Esophagus muscularis mucosa (tissue), 4 donors: ENCODE results near the gene PTPN7. TPM values are rescaled to one million over a fixed set of nuclear protein-coding genes. Genes with fewer than 3 reads are reported as not detected.
"Not testable (repeated sequence)": the region's sequence is repeated elsewhere in the genome, so short reads cannot be mapped to it uniquely, and the experiment has no call there.

ENCODE experiments used
- DNase-seq: peaks from one replicate; pipeline ENCODE4 v3.0.0-alpha.2; 2017; ENCODE audit errors: extremely low spot score
- H3K27ac ChIP-seq, 4 donors: fragments of 200-600 bp; sonication (generic); replicated peaks in 1 of 4; 1 replicate in 3 of 4; 2 replicates in 1 of 4; pipeline ENCODE4 v1.5.1; 2016 to 2019; ENCODE audit warnings: mild to moderate bottlenecking in 1 of 4
- H3K27me3 ChIP-seq, 4 donors: fragments of 200-600 bp; sonication (generic); one replicate each; pipeline versions ENCODE4 v1.5.1 to v1.6.0; 2016 to 2019
- H3K36me3 ChIP-seq, 4 donors: fragments of 200-600 bp; sonication (generic); one replicate each; pipeline ENCODE4 v1.5.1; 2016 to 2019
- H3K4me1 ChIP-seq, 4 donors: fragments of 200-600 bp; sonication (generic); one replicate each; pipeline ENCODE4 v1.5.1; 2016 to 2019
- H3K4me3 ChIP-seq, 4 donors: fragments of 200-600 bp; sonication (generic); 1 replicate in 2 of 4; 2 replicates in 2 of 4; pipeline ENCODE4 v1.5.1; 2016 to 2019; ENCODE audit warnings: mild to moderate bottlenecking in 4 of 4, moderate library complexity in 1 of 4
- H3K9me3 ChIP-seq, 4 donors: fragments of 200-600 bp; sonication (generic); 1 replicate in 3 of 4; 2 replicates in 1 of 4; pipeline ENCODE4 v1.5.1; 2016 to 2019
- EP300 ChIP-seq: sonication (generic); formaldehyde crosslinking; IDR thresholded peaks from one replicate; pipeline ENCODE4 v1.6.1; 2017; ENCODE audit warnings: antibody characterized with exemption
- POLR2A ChIP-seq: fragments of 450-650 bp; IDR thresholded peaks from one replicate; pipeline ENCODE4 v1.6.1; 2017; ENCODE audit warnings: antibody characterized with exemption, moderate library complexity, mild to moderate bottlenecking, low read depth
- POLR2AphosphoS5 ChIP-seq, 2 donors: sonication (generic); formaldehyde crosslinking; IDR thresholded peaks; one replicate each; pipeline ENCODE4 v1.6.1; 2017; ENCODE audit warnings: antibody characterized with exemption in 2 of 2
- WGBS: methylation state at CpG from one replicate; pipeline ENCODE4 v1.1.5; 2018; 5-methylcytosine and 5-hydroxymethylcytosine counted together
- intact Hi-C: fragments of 100-400 bp; cut with DNase I; formaldehyde crosslinking; loops from one replicate; pipeline ENCODE4 v1.15.1; 2023
- total RNA-seq, 4 donors: library from RNA; depleted of rRNA; stranded (reverse); fragments of >200 nt; gene quantifications; one replicate each; pipeline versions ENCODE4 v1.1.0 to v1.2.1, GENCODE V29; 2016
- TF ChIP-seq, protein P1 (sequence below), 3 experiments: fragments of 200-600 bp in 2 of 3; fragments of 450-650 bp in 1 of 3; sonication (generic) in 2 of 3; IDR thresholded peaks; one replicate each; pipeline ENCODE4 v1.5.1; 2017 to 2019; ENCODE audit warnings: antibody characterized with exemption in 3 of 3, mild to moderate bottlenecking in 2 of 3, moderate library complexity in 1 of 3

The PTPN7 gene
- total RNA-seq, 4 donors from 2014 or later, result 0.78 to 2.5 (median 1.3) TPM

DNA sequence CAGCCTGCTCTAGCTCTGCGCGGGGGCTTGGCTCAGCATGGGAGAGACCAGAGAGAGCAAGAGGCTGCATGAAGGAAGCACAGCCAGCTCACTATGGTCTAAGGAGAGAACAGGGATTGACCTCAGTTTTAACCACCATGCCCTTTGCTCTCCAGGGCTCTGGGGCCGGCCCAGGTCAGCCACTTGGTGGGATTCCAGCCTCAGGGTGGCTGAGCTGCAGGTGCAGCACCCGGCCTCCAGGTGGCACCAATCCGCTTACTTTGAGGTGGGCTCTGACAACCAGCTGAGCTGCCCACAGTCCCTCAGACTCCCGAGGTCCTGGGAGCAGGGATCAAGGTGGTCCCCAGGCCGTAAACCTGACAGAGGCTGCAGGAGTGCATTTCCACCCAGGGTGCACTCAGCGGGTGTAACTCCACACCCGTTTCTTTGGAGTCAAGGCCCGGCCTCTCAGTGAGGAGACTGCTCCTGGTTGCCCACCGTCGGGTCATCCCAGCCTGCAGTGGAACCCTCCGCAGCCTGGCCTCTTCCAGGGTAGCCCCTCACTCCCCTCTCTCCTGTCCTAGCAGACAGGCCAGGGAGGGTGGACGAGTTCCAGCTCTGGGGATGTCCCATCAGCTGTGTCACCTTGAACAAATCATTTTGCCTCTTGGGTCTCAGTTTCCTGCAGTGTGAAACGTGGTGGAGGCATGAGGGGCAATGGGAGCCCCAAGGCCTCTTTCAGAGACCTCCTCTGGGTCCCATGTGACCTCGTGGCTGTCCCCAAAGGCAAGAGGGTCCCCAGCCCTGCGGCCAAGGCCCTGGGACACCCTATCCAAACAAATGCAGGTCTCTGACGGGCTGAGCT is 32.6 kb upstream of the PTPN7 start:
- peaks cover 0 to 58% (median 19%) of the 10 kb centered on the region in 4 donors for H3K27me3 ChIP-seq
- H3K4me1 ChIP-seq, result peaks cover 7 to 16% (median 15%) of the 10 kb centered on the region in 4 donors
- TF ChIP-seq POLR2AphosphoS5 (IDR thresholded peaks at IDR 0.05) (no peak), POLR2A (no peak)
- TF ChIP-seq, protein P1, sequence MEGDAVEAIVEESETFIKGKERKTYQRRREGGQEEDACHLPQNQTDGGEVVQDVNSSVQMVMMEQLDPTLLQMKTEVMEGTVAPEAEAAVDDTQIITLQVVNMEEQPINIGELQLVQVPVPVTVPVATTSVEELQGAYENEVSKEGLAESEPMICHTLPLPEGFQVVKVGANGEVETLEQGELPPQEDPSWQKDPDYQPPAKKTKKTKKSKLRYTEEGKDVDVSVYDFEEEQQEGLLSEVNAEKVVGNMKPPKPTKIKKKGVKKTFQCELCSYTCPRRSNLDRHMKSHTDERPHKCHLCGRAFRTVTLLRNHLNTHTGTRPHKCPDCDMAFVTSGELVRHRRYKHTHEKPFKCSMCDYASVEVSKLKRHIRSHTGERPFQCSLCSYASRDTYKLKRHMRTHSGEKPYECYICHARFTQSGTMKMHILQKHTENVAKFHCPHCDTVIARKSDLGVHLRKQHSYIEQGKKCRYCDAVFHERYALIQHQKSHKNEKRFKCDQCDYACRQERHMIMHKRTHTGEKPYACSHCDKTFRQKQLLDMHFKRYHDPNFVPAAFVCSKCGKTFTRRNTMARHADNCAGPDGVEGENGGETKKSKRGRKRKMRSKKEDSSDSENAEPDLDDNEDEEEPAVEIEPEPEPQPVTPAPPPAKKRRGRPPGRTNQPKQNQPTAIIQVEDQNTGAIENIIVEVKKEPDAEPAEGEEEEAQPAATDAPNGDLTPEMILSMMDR (IDR thresholded peaks at IDR 0.05), result peak; percentile 74 to 90 (median 84)
- no peak overlapping the region for H3K27ac ChIP-seq
- WGBS, result 38% methylated on average over 13 of the region's 18 CpGs
- H3K9me3 ChIP-seq, result no peaks in the 10 kb centered on the region
- DNase-seq, result no peak
- no peaks in the 10 kb centered on the region for H3K36me3 ChIP-seq
- H3K4me3 ChIP-seq, result peak overlapping the region; percentile 28 to 49 (median 32)
- intact Hi-C loops, result loop anchor here (2.0 kb wide), 1 partner anchor 526 kb away; no protein-coding TSS in a partner anchor

DNA sequence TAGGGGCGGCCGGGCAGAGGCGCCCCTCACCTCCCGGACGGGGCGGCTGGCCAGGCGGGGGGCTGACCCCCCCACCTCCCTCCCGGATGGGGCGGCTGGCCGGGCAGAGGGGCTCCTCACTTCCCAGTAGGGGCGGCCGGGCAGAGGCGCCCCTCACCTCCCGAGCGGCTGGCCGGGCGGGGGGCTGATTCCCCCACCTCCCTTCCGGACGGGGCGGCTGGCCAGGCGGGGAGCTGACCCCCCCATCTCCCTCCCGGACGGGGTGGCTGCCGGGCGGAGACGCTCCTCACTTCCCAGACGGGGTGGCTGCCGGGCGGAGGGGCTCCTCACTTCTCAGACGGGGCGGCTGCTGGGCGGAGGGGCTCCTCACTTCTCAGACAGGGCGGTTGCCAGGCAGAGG is 31.0 kb upstream of the PTPN7 start:
- H3K4me3 ChIP-seq, DNase-seq, H3K36me3 ChIP-seq, H3K9me3 ChIP-seq, intact Hi-C loops, H3K27ac ChIP-seq: not testable (repeated sequence)
- peaks cover 0 to 67% (median 19%) of the 10 kb centered on the region in 4 donors for H3K27me3 ChIP-seq
- WGBS, result no CpG with 5 or more reads among the region's 33 CpGs
- H3K4me1 ChIP-seq, result peaks cover 7 to 16% (median 15%) of the 10 kb centered on the region in 4 donors

DNA sequence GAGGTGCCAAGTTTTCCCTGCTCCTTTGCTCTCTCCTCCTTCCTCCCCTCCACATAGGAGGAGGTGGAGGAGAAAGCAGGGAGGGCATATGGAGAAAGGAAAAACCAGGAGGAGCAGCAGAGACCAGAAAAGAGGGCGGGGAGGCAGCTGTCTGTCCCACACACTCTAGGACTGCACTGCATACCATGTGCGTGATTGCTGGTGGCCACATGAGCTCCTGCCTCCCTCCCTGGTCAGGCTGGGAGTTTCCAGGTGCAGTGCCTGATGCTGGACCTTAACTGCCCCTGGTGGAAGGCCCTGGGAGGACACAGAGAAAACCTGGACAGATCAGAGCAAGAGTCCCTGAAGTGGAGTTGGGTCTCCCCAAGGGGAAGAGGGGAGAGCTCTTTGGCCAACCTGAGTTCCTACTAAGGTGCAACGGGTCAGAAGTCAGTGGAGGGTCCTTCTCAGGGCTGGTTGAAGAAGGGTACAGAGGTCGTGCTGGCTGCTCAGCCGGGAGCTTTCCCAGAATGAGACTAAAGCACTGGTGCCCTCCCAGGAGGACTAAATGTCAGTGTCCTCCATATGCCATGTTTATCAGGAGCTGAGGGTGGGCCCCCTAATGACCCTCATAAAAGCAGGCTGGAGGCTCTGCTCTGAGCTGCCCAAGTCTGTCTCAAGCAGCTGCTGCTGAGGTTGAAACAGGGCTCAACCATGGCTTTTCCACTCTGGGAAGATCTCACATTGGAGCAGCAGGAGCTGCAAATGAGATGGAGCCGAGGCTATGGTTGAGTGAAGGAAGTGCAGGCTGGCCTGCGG is 29.7 kb upstream of the PTPN7 start:
- H3K27ac ChIP-seq, result no peak overlapping the region
- 94% methylated on average over 4 of the region's 7 CpGs for WGBS
- H3K4me3 ChIP-seq, result no peak overlapping the region
- intact Hi-C loops, result loop anchor here (5.0 kb wide), 1 partner anchor 127 kb away; no protein-coding TSS in a partner anchor
- no peaks in the 10 kb centered on the region for H3K9me3 ChIP-seq
- no peaks in the 10 kb centered on the region for H3K36me3 ChIP-seq
- H3K27me3 ChIP-seq, result peaks cover 0 to 68% (median 19%) of the 10 kb centered on the region in 4 donors
- TF ChIP-seq, protein P1 (IDR thresholded peaks at IDR 0.05), result no peak
- TF ChIP-seq POLR2A (no peak), POLR2AphosphoS5 (IDR thresholded peaks at IDR 0.05) (no peak), EP300 (no peak)
- DNase-seq, result no peak
- peaks cover 7 to 18% (median 16%) of the 10 kb centered on the region in 4 donors for H3K4me1 ChIP-seq

DNA sequence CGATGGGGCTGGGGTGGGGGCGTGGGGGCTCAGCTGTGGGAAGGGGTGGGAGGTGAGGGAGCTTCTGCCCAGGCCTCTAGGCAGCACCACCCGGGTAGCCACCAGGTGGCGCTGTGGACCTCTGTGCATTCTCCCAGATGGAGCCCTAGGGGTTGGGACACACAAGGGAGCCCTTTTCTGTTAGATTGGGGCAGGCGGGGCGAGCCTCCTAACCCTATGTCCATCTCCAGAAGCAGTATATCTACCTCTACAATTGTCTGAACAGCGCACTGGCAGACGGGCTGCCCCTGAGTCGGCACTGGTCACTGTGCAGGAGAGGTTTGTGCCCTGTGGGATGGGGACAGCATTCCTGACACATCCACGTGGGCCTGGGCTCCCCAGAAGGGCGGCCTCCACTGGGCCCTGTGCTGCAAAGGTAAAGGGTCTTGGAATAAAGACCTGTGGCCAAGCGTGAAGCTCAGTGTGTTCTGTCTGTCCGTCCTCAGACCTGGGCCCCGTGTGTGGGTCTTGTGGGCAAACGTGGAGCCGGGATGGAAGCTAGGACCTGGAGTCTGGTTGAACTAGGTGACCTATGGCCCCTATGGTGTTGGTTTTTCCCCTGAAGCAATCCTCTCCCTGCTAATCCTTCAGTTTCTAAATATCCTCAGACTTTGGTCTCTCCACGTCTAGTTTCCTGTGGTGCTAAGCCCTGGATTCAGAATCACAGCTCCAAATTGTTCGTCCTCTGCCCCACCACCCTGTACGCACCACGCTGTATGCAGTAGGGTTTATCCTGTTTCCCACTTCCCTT is 28.8 kb upstream of the PTPN7 start:
- DNase-seq, result no peak
- H3K4me3 ChIP-seq, result no peak overlapping the region
- H3K36me3 ChIP-seq, result no peaks in the 10 kb centered on the region
- peaks cover 7 to 25% (median 22%) of the 10 kb centered on the region in 4 donors for H3K4me1 ChIP-seq
- no peak for TF ChIP-seq POLR2A
- TF ChIP-seq EP300, result no peak
- TF ChIP-seq POLR2AphosphoS5 (IDR thresholded peaks at IDR 0.05), result no peak
- TF ChIP-seq, protein P1 (IDR thresholded peaks at IDR 0.05), result peak; percentile 53 to 93 (median 82)
- no peak overlapping the region for H3K27ac ChIP-seq
- no peaks in the 10 kb centered on the region for H3K9me3 ChIP-seq
- H3K27me3 ChIP-seq, result peaks cover 0 to 67% (median 12%) of the 10 kb centered on the region in 4 donors
- intact Hi-C loops, result loop anchor here (5.0 kb wide), 1 partner anchor 128 kb away; no protein-coding TSS in a partner anchor
- 88% methylated on average over 11 of the region's 20 CpGs for WGBS
